GM18502 (cell line): Measurements from ENCODE around the gene SEMA3A.

Experiments
- ATAC-seq: cut with Tn5 transposase; IDR thresholded peaks from one replicate; pipeline ENCODE4 v1.9.1; 2021; ENCODE audit warnings: mild to moderate bottlenecking; ENCODE audit not compliant: unreplicated experiment, poor library complexity

The SEMA3A gene

GRCh38 chr7:84113906-84114850 is 80.4 kb downstream of the SEMA3A start:
- no peak for ATAC-seq

GRCh38 chr7:84113286-84113685 is 81.3 kb downstream of the SEMA3A start:
- no peak for ATAC-seq

GRCh38 chr7:84112771-84113170 is 81.8 kb downstream of the SEMA3A start:
- no peak for ATAC-seq

- no peak for ATAC-seq
Measured at GRCh38 chr7:84111842-84112241, 82.7 kb downstream of the SEMA3A start.

- no peak for ATAC-seq
Measured at GRCh38 chr7:84110400-84110799, 84.2 kb downstream of the SEMA3A start.

- no peak for ATAC-seq
Measured at GRCh38 chr7:84108787-84109186, 85.8 kb downstream of the SEMA3A start.

GRCh38 chr7:84108119-84108518 is 86.5 kb downstream of the SEMA3A start:
- no peak for ATAC-seq

- no peak for ATAC-seq
Measured at GRCh38 chr7:84107259-84107658, 87.3 kb downstream of the SEMA3A start.

GRCh38 chr7:84106291-84106690 is 88.3 kb downstream of the SEMA3A start:
- no peak for ATAC-seq

GRCh38 chr7:84105586-84105985 is 89.0 kb downstream of the SEMA3A start:
- no peak for ATAC-seq

GRCh38 chr7:84104826-84105225 is 89.8 kb downstream of the SEMA3A start:
- ATAC-seq, result no peak

- no peak for ATAC-seq
Measured at GRCh38 chr7:84102213-84102612, 92.4 kb downstream of the SEMA3A start.

GRCh38 chr7:84100866-84101265 is 93.7 kb downstream of the SEMA3A start:
- no peak for ATAC-seq

GRCh38 chr7:84095971-84096370 is 98.6 kb downstream of the SEMA3A start:
- no peak for ATAC-seq

- ATAC-seq, result no peak
Measured at GRCh38 chr7:84092207-84092606, 102.4 kb downstream of the SEMA3A start.

- ATAC-seq, result no peak
Measured at GRCh38 chr7:84091318-84091717, 103.3 kb downstream of the SEMA3A start.

- no peak for ATAC-seq
Measured at GRCh38 chr7:84088802-84089201, 105.8 kb downstream of the SEMA3A start.

- ATAC-seq, result no peak
Measured at GRCh38 chr7:84085998-84086397, 108.6 kb downstream of the SEMA3A start.

- ATAC-seq, result no peak
Measured at GRCh38 chr7:84085147-84085546, 109.4 kb downstream of the SEMA3A start.

- no peak for ATAC-seq
Measured at GRCh38 chr7:84083846-84084245, 110.7 kb downstream of the SEMA3A start.

GRCh38 chr7:84081973-84082522 is 112.5 kb downstream of the SEMA3A start:
- no peak for ATAC-seq

GRCh38 chr7:84077336-84077735 is 117.3 kb downstream of the SEMA3A start:
- no peak for ATAC-seq
